ENCODE measurements around the gene SIRT4.

DNA sequence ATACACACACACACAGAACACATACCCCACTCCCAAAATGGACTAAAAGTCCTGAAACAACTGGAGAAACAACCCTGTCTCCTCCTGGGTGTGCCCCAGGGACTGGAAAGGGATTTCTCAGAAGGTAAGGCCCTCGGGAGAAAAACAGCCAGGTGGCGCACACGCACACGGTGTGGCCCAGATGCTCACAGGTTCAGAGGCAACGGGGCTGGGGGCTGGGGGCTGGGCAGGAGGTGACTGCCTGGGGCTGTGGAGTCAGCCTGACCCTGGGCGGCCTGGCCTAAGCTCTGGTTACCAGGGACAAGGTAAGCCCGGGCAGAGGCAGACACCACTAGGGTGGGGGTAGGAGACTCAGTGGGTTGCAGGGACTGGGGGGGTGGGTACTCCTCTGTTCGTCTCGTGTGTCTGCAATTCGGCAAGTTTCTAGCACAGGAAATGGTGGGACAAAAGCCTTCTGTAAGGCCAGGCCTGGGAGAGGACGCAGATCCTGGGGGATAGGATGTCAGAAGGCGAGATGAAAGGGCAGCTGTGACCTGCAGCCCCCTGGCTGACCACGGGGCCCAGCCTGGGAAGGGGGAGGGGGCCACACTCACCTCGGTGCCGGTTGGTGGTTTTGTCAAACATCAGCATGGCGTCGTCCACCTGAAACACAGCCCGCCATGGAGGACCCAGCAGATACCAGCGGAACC is 56.4 kb downstream of the SIRT4 start:
- TF ChIP-seq CTCF (IDR thresholded peaks at IDR 0.05) (no peak), POLR2A (IDR thresholded peaks at IDR 0.05) (no peak)
